GM06990 (cell line): ENCODE measurements around the gene GULP1.

ENCODE experiments used
- DNase-seq: peaks from one replicate; pipeline ENCODE4 v3.0.0-alpha.2; 2011; ENCODE audit not compliant: insufficient read length; ENCODE audit errors: extremely low read depth
- H3K27me3 ChIP-seq: replicated peaks from 2 replicates; pipeline ENCODE4 v1.6.0; 2011; ENCODE audit warnings: low read length; ENCODE audit not compliant: control insufficient read depth, insufficient read depth
- H3K36me3 ChIP-seq: 2 replicates; pipeline ENCODE4 v1.5.1; 2011; ENCODE audit warnings: low read length; ENCODE audit not compliant: control insufficient read depth, insufficient read depth
- H3K4me3 ChIP-seq: replicated peaks from 2 replicates; pipeline ENCODE4 v1.5.1; 2011; ENCODE audit warnings: low read depth, mild to moderate bottlenecking, control low read depth, low read length
- TF ChIP-seq, protein P1 (sequence below): IDR thresholded peaks from 2 replicates; pipeline ENCODE4 v1.5.1; 2011; ENCODE audit warnings: low read length, control low read depth, mild to moderate bottlenecking, inconsistent platforms; ENCODE audit not compliant: insufficient read depth, poor library complexity, severe bottlenecking

Gene GULP1

DNA sequence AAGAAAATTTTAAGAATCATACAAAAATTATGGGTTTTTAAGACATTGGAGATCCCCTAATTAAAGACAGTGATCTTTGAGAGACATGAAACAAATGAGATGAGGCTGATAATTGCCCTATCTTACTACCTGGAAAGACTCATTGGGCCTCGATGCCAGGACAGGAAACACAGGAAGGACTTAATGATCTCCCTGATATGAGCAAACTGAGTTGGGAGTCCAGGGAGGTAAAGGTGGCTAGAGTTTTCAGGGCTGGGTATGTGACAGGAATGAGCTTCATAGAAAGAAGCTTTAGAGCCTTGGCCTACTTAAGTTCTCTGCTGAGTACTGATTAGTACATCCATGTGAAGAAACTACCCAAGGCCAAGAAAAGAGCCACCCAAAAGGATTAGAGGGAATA lies 40.6 kb upstream of the GULP1 start:
- no peaks in the 10 kb centered on the region for H3K36me3 ChIP-seq
- no peak overlapping the region for H3K4me3 ChIP-seq
- TF ChIP-seq, protein P1, sequence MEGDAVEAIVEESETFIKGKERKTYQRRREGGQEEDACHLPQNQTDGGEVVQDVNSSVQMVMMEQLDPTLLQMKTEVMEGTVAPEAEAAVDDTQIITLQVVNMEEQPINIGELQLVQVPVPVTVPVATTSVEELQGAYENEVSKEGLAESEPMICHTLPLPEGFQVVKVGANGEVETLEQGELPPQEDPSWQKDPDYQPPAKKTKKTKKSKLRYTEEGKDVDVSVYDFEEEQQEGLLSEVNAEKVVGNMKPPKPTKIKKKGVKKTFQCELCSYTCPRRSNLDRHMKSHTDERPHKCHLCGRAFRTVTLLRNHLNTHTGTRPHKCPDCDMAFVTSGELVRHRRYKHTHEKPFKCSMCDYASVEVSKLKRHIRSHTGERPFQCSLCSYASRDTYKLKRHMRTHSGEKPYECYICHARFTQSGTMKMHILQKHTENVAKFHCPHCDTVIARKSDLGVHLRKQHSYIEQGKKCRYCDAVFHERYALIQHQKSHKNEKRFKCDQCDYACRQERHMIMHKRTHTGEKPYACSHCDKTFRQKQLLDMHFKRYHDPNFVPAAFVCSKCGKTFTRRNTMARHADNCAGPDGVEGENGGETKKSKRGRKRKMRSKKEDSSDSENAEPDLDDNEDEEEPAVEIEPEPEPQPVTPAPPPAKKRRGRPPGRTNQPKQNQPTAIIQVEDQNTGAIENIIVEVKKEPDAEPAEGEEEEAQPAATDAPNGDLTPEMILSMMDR, result no peak
- no peak for DNase-seq
- no peaks in the 10 kb centered on the region for H3K27me3 ChIP-seq

DNA sequence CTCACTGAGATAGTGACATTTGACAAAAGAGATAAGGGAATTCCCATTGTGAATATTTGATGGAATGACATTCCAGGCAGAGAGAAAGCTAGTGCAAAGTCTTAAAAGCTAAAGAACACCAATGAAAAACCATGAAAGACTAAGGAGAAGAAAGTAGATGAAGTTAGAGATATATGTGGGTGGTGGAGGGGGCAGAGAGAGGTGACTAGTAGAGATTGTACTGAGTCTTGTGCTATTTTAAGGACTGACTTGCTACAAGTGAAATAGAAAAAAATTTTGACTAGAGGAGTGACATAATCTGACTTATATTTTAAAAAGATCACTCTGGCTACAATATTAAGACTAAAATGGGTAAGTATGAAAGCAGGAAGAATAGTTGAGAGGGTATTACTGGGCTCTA lies 35.3 kb upstream of the GULP1 start:
- DNase-seq, result no peak
- Histone ChIP-seq H3K36me3 (no peaks in the 10 kb centered on the region), H3K4me3 (no peak overlapping the region), H3K27me3 (no peaks in the 10 kb centered on the region)
- TF ChIP-seq, protein P1, result no peak

DNA sequence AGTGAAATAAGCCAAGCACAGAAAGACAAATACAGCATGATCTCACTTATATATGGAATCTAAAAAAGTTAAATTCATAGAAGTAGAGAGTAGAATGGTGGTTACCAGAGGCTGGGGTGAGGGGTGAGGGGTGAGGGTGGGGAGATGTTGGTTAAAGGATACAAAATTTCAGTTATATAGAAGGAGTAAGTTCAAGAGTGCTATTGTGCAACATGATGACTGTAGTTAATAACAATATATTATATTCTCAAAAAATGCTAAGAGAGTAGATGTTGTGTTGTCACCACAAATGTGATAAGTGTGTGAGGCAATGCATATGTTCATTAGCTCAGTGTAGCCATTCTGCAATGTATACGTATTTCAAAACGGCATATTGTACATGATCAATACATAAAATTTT lies 26.4 kb upstream of the GULP1 start:
- H3K27me3 ChIP-seq, result no peaks in the 10 kb centered on the region
- DNase-seq, result no peak
- no peak overlapping the region for H3K4me3 ChIP-seq
- TF ChIP-seq, protein P1, result no peak
- H3K36me3 ChIP-seq, result no peaks in the 10 kb centered on the region

DNA sequence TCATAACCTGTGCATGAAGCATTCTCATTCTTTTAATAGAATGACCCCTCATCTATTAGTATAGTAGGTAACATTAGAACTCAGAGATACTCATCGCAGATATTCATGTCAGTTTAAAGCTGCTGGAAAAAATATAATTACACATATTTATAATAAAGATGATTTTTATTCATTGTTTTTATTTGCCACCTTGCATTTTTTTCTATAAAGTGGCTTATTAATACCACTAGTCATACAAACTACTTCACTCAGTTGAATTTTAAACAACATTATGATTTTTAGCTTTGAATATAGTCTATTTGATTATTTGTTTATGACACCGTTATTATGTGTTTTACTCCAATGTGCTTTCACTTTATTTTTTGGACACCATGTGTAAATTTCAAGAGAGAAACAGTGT lies 23.9 kb upstream of the GULP1 start:
- H3K36me3 ChIP-seq, result no peaks in the 10 kb centered on the region
- no peak overlapping the region for H3K4me3 ChIP-seq

DNA sequence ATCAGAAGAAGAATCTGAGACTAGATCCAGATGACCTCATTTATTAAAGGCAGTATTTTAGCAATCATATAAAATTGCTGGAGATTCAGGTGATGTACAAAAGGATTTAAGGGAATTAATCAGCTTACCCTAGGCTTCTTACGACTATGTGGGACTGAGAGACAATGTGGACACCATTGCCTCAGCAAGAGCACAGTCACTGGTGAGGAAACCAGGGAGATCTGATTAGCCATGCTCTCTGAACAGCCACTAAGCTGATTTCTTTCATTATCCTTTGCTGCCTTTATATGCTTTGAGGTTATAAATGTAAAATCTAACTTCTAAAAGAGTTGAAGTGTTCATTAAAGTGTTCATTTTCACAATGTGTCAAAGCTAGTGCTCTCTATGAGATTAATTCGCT lies 22.7 kb upstream of the GULP1 start:
- TF ChIP-seq, protein P1, result no peak
- no peak for DNase-seq
- no peaks in the 10 kb centered on the region for H3K27me3 ChIP-seq
- no peak overlapping the region for H3K4me3 ChIP-seq
- no peaks in the 10 kb centered on the region for H3K36me3 ChIP-seq

More for the DNA sequence above, 23.9 kb upstream of the GULP1 start:
- H3K27me3 ChIP-seq, result no peaks in the 10 kb centered on the region
- TF ChIP-seq, protein P1, result no peak
- DNase-seq, result no peak

DNA sequence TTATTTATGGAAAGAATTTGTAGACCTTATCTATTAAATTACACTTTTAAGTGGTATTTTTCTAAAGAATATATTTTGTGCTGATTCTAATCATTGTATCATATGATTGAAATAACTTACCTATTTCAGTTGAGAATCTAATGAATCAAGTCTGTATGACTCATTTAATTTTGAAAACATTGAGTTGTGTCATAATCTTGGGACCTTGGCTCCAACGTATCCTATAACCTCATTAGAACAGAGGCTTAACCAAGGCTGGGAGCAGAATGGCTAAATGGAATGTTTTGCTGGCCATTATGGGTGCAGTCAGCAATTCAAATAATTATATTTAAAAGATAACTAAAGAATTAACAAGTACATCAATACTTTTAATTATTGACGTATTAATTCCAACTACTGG lies 19.6 kb upstream of the GULP1 start:
- DNase-seq, result no peak

More for the DNA sequence above, 19.6 kb upstream of the GULP1 start:
- H3K36me3 ChIP-seq, result no peaks in the 10 kb centered on the region
- H3K4me3 ChIP-seq, result no peak overlapping the region
- TF ChIP-seq, protein P1, result no peak
- H3K27me3 ChIP-seq, result no peaks in the 10 kb centered on the region
